Stimulated activated CD8-positive, alpha-beta memory T cell treated with anti-CD3 and anti-CD28 coated beads, Interleukin-12 subunit alpha, Interleukin-12 subunit beta, amount 100 ng/mL, for 1 hour (primary cell): ENCODE results near the gene KCNH1.

ENCODE experiments used
- DNase-seq: peaks from one replicate; pipeline ENCODE4 v3.0.0-alpha.2; 2020; ENCODE audit warnings: low read depth

The KCNH1 gene

GRCh38 chr1:210754878-210755665 lies 378.9 kb downstream of the KCNH1 start:
- DNase-seq = no peak

GRCh38 chr1:210751911-210752310 lies 382.0 kb downstream of the KCNH1 start:
- DNase-seq = no peak

GRCh38 chr1:210750468-210750867 lies 383.5 kb downstream of the KCNH1 start:
- DNase-seq = no peak

GRCh38 chr1:210748796-210749195 lies 385.2 kb downstream of the KCNH1 start:
- no peak for DNase-seq

GRCh38 chr1:210747890-210748289 lies 386.1 kb downstream of the KCNH1 start:
- DNase-seq = no peak

GRCh38 chr1:210747112-210747511 lies 386.8 kb downstream of the KCNH1 start:
- no peak for DNase-seq

GRCh38 chr1:210746024-210746731 lies 387.8 kb downstream of the KCNH1 start:
- DNase-seq = no peak

- no peak for DNase-seq
Observed at GRCh38 chr1:210743038-210743437, 390.9 kb downstream of the KCNH1 start.

- DNase-seq = no peak
Observed at GRCh38 chr1:210741564-210741963, 392.4 kb downstream of the KCNH1 start.

GRCh38 chr1:210739627-210740026 lies 394.3 kb downstream of the KCNH1 start:
- no peak for DNase-seq

GRCh38 chr1:210738256-210738655 lies 395.7 kb downstream of the KCNH1 start:
- DNase-seq = no peak

- no peak for DNase-seq
Observed at GRCh38 chr1:210736713-210737112, 397.2 kb downstream of the KCNH1 start.

- no peak for DNase-seq
Observed at GRCh38 chr1:210731597-210731996, 402.4 kb downstream of the KCNH1 start.

GRCh38 chr1:210731193-210731592 lies 402.8 kb downstream of the KCNH1 start:
- no peak for DNase-seq

- no peak for DNase-seq
Observed at GRCh38 chr1:210730023-210730422, 403.9 kb downstream of the KCNH1 start.

- no peak for DNase-seq
Observed at GRCh38 chr1:210728437-210729149, 405.4 kb downstream of the KCNH1 start.

- DNase-seq = no peak
Observed at GRCh38 chr1:210727709-210728108, 406.2 kb downstream of the KCNH1 start.

- no peak for DNase-seq
Observed at GRCh38 chr1:210726621-210727020, 407.3 kb downstream of the KCNH1 start.

GRCh38 chr1:210724768-210725167 lies 409.2 kb downstream of the KCNH1 start:
- DNase-seq = no peak

GRCh38 chr1:210723646-210724045 lies 410.3 kb downstream of the KCNH1 start:
- DNase-seq = no peak

GRCh38 chr1:210722410-210723081 lies 411.4 kb downstream of the KCNH1 start:
- DNase-seq = no peak

GRCh38 chr1:210715072-210715471 lies 418.9 kb downstream of the KCNH1 start:
- no peak for DNase-seq
